Upper lobe of left lung (tissue), 4 donors: ENCODE data around the gene TMEM187.

Experiments
- EP300 ChIP-seq, 4 donors: sonication (generic); formaldehyde crosslinking; IDR thresholded peaks; one replicate each; pipeline ENCODE4 v1.5.1; 2017; ENCODE audit warnings: antibody characterized with exemption in 4 of 4, control low read depth in 2 of 4
- POLR2A ChIP-seq, 4 donors: fragments of 450-650 bp; IDR thresholded peaks; one replicate each; pipeline ENCODE4 v1.5.1; 2016 to 2017; ENCODE audit warnings: antibody characterized with exemption in 4 of 4, mild to moderate bottlenecking in 2 of 4
- POLR2AphosphoS5 ChIP-seq, 2 donors: sonication (generic); formaldehyde crosslinking; IDR thresholded peaks; one replicate each; pipeline ENCODE4 v1.5.1; 2017; ENCODE audit warnings: antibody characterized with exemption in 2 of 2
- TF ChIP-seq, protein P1 (sequence below), 6 experiments: fragments of 450-650 bp in 4 of 6; fragments of 200-600 bp in 2 of 6; sonication (generic) in 2 of 6; IDR thresholded peaks; one replicate each; pipeline ENCODE4 v1.5.1; 2016 to 2019; ENCODE audit warnings: antibody characterized with exemption in 6 of 6

DNA sequence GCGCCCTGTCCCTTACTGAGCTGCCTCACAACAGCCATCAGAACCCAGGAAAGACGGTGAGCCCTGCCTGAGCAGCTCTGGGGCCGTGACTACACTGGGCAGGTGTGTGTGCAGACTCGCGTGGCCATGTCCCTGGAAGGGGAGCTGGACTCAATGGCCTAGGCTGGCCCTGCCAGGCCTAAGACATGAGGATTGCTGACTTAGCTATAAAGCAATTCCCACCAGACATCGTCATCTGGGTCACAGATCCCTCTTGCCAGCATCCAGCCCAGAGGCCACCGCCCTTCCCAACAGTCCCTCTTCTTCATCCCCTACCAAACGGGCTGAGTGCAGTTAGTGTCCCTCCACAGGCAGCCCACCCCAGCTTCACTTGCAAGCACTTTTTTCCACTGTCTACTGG, 41.4 kb upstream of the TMEM187 start:
- TF ChIP-seq, protein P1, sequence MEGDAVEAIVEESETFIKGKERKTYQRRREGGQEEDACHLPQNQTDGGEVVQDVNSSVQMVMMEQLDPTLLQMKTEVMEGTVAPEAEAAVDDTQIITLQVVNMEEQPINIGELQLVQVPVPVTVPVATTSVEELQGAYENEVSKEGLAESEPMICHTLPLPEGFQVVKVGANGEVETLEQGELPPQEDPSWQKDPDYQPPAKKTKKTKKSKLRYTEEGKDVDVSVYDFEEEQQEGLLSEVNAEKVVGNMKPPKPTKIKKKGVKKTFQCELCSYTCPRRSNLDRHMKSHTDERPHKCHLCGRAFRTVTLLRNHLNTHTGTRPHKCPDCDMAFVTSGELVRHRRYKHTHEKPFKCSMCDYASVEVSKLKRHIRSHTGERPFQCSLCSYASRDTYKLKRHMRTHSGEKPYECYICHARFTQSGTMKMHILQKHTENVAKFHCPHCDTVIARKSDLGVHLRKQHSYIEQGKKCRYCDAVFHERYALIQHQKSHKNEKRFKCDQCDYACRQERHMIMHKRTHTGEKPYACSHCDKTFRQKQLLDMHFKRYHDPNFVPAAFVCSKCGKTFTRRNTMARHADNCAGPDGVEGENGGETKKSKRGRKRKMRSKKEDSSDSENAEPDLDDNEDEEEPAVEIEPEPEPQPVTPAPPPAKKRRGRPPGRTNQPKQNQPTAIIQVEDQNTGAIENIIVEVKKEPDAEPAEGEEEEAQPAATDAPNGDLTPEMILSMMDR (IDR thresholded peaks at IDR 0.05), result no peak
- no peak for TF ChIP-seq POLR2A (IDR thresholded peaks at IDR 0.05)
- TF ChIP-seq EP300 (IDR thresholded peaks at IDR 0.05), result no peak
- TF ChIP-seq POLR2AphosphoS5 (IDR thresholded peaks at IDR 0.05), result no peak
